Suprapubic skin (tissue), 4 donors: Measurements from ENCODE around the gene CFAP52. TPM values are rescaled to one million over a fixed set of nuclear protein-coding genes. Genes with fewer than 3 reads are reported as not detected.
"Not testable (repeated sequence)": the region's sequence is repeated elsewhere in the genome, so short reads cannot be mapped to it uniquely, and the experiment has no call there.

Source experiments
- DNase-seq, 2 donors: peaks; one replicate each; pipeline ENCODE4 v3.0.0-alpha.2; 2019; ENCODE audit warnings: low spot score in 2 of 2
- H3K27ac ChIP-seq: fragments of 200-600 bp; sonication (generic); one replicate; pipeline ENCODE4 v1.5.1; 2019
- H3K27me3 ChIP-seq: fragments of 200-600 bp; sonication (generic); one replicate; pipeline ENCODE4 v1.5.1; 2019
- H3K36me3 ChIP-seq: fragments of 200-600 bp; sonication (generic); one replicate; pipeline ENCODE4 v1.5.1; 2019
- H3K4me1 ChIP-seq: fragments of 200-600 bp; sonication (generic); one replicate; pipeline ENCODE4 v1.5.1; 2019
- H3K4me3 ChIP-seq: fragments of 200-600 bp; sonication (generic); one replicate; pipeline ENCODE4 v1.5.1; 2019; ENCODE audit warnings: mild to moderate bottlenecking
- H3K9me3 ChIP-seq: fragments of 200-600 bp; sonication (generic); one replicate; pipeline ENCODE4 v1.5.1; 2019
- CTCF ChIP-seq, 2 donors: fragments of 200-600 bp in 1 of 2; fragments of 450-650 bp in 1 of 2; sonication (generic) in 1 of 2; IDR thresholded peaks; one replicate each; pipeline ENCODE4 v1.5.1; 2016 to 2019; ENCODE audit warnings: antibody characterized with exemption in 2 of 2, mild to moderate bottlenecking in 1 of 2, moderate library complexity in 1 of 2
- EP300 ChIP-seq: sonication (generic); formaldehyde crosslinking; IDR thresholded peaks from one replicate; pipeline ENCODE4 v1.6.1; 2017; ENCODE audit warnings: antibody characterized with exemption
- POLR2A ChIP-seq, 2 donors: fragments of 450-650 bp; IDR thresholded peaks; one replicate each; pipeline ENCODE4 v1.6.1; 2017; ENCODE audit warnings: antibody characterized with exemption in 2 of 2, mild to moderate bottlenecking in 2 of 2, moderate library complexity in 2 of 2
- POLR2AphosphoS5 ChIP-seq, 3 donors: sonication (generic); formaldehyde crosslinking; IDR thresholded peaks; one replicate each; pipeline ENCODE4 v1.6.1; 2017; ENCODE audit warnings: antibody characterized with exemption in 3 of 3
- WGBS: methylation state at CpG from one replicate; pipeline ENCODE4 v1.1.5; 2018; 5-methylcytosine and 5-hydroxymethylcytosine counted together
- total RNA-seq, 4 donors: library from RNA; depleted of rRNA; stranded (reverse); fragments of >200 nt; gene quantifications; one replicate each; pipeline ENCODE4 v1.1.0, GENCODE V29; 2016

CFAP52 gene
- total RNA-seq, 4 donors from 2014 or later, result not detected

- H3K27ac ChIP-seq, result no peak overlapping the region
- no peak overlapping the region for H3K4me3 ChIP-seq
- DNase-seq, result no peak
- 87% methylated on average over 6 of the region's 7 CpGs for WGBS
- no peaks in the 10 kb centered on the region for H3K4me1 ChIP-seq
- TF ChIP-seq CTCF (IDR thresholded peaks at IDR 0.05) (no peak), POLR2AphosphoS5 (IDR thresholded peaks at IDR 0.05) (no peak), EP300 (no peak), POLR2A (IDR thresholded peaks at IDR 0.05) (no peak)
- H3K9me3 ChIP-seq, result no peaks in the 10 kb centered on the region
- peaks cover 9% of the 10 kb centered on the region for H3K36me3 ChIP-seq
- no peaks in the 10 kb centered on the region for H3K27me3 ChIP-seq
Observed at GRCh38 chr17:9544221-9544620, 32.2 kb upstream of the CFAP52 start.

GRCh38 chr17:9549215-9549614, 27.2 kb upstream of the CFAP52 start:
- H3K27ac ChIP-seq, result no peak overlapping the region
- TF ChIP-seq EP300, result no peak
- TF ChIP-seq CTCF (IDR thresholded peaks at IDR 0.05), result no peak
- TF ChIP-seq POLR2A (IDR thresholded peaks at IDR 0.05), result no peak
- TF ChIP-seq POLR2AphosphoS5 (IDR thresholded peaks at IDR 0.05), result no peak
- no peak for DNase-seq
- H3K27me3 ChIP-seq, result no peaks in the 10 kb centered on the region
- H3K9me3 ChIP-seq, result no peaks in the 10 kb centered on the region
- H3K4me1 ChIP-seq, result no peaks in the 10 kb centered on the region
- WGBS, result 97% methylated on average over 2 of the region's 2 CpGs
- H3K36me3 ChIP-seq, result peaks cover 14% of the 10 kb centered on the region
- H3K4me3 ChIP-seq, result no peak overlapping the region

DNA sequence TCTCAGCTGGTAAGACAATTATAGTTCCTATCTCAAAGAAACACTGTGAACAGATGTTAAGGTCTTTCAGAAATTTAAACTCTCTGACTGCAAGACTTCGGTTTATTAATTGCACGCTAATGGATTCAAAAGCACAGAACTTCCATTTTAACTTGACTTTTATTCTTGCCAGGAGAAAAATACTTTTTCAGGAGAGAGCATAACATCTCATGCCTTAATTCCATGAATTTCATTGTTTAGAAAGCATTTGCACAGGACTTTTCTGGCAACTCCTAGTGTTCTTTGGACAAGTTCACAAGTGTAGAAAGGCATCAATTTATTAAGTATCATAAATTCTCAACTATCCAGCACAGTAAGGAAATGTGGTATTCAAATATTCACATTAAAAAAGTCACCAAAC, 23.3 kb upstream of the CFAP52 start:
- TF ChIP-seq POLR2A (IDR thresholded peaks at IDR 0.05), result no peak
- no peak for TF ChIP-seq POLR2AphosphoS5 (IDR thresholded peaks at IDR 0.05)
- no peak for TF ChIP-seq CTCF (IDR thresholded peaks at IDR 0.05)
- TF ChIP-seq EP300, result no peak
- Histone ChIP-seq H3K27me3 (no peaks in the 10 kb centered on the region), H3K36me3 (peaks cover 5% of the 10 kb centered on the region), H3K4me1 (no peaks in the 10 kb centered on the region), H3K9me3 (no peaks in the 10 kb centered on the region), H3K27ac (no peak overlapping the region), H3K4me3 (no peak overlapping the region)
- 86% methylated on average over 2 of the region's 2 CpGs for WGBS
- no peak for DNase-seq

DNA sequence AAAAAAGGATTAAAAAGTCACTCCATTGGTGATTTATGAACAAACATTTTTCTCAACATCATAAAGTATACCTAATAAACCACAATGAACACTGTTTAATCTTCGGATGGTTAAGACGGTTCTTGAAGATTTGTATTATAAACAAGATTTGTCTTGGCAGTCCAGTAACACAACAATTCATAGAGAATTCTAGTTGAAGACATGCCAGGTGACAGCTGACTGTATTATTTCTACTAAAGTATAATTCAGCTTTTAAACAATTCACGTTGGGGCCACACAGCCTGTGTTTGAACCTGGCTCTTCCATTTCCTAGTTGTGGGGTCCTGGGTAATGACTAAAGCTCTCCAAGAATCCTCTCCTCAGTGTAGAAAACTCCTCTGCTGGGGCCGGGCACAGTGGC, 22.8 kb upstream of the CFAP52 start:
- WGBS, result 76% methylated on average over 4 of the region's 4 CpGs
- Histone ChIP-seq H3K4me3 (no peak overlapping the region), H3K36me3 (peaks cover 5% of the 10 kb centered on the region), H3K27ac (no peak overlapping the region), H3K9me3 (no peaks in the 10 kb centered on the region), H3K4me1 (no peaks in the 10 kb centered on the region), H3K27me3 (no peaks in the 10 kb centered on the region)
- DNase-seq, result no peak
- TF ChIP-seq EP300, result no peak
- no peak for TF ChIP-seq CTCF (IDR thresholded peaks at IDR 0.05)
- TF ChIP-seq POLR2A (IDR thresholded peaks at IDR 0.05), result no peak
- TF ChIP-seq POLR2AphosphoS5 (IDR thresholded peaks at IDR 0.05), result no peak

GRCh38 chr17:9554715-9555114, 21.7 kb upstream of the CFAP52 start:
- not testable (repeated sequence) for H3K36me3 ChIP-seq, H3K9me3 ChIP-seq, H3K27ac ChIP-seq, H3K27me3 ChIP-seq, DNase-seq, H3K4me1 ChIP-seq, H3K4me3 ChIP-seq
- WGBS, result 87% methylated on average over 6 of the region's 6 CpGs
- peak in 1 of 2 donors; percentile 13 for TF ChIP-seq CTCF (IDR thresholded peaks at IDR 0.05)
